HepG2 (cell line): ENCODE data around the gene ABHD2. TPM values are rescaled to one million over a fixed set of nuclear protein-coding genes. Genes with fewer than 3 reads are reported as not detected.

Source experiments
- ATF1 ChIP-seq: IDR thresholded peaks from 2 replicates; pipeline ENCODE4 v1.6.1; 2016; ENCODE audit warnings: mild to moderate bottlenecking, control low read depth
- BRD4 ChIP-seq: sonication (generic); formaldehyde crosslinking; IDR thresholded peaks from 2 replicates; pipeline ENCODE4 v1.4.0; 2020; ENCODE audit warnings: missing genetic modification reagents
- CBFB ChIP-seq: sonication (generic); formaldehyde crosslinking; IDR thresholded peaks from 2 replicates; pipeline ENCODE4 v1.4.0; 2020; ENCODE audit warnings: missing genetic modification reagents
- CBX2 ChIP-seq, 2 experiments: fragments of 200-600 bp in 1 of 2; sonication (generic); formaldehyde crosslinking in 1 of 2; IDR thresholded peaks; 2 replicates each; pipeline versions ENCODE4 v1.7.0 to v1.8.1; 2018 to 2022; ENCODE audit warnings: low read depth in 2 of 2, low read length in 1 of 2, mild to moderate bottlenecking in 1 of 2, missing genetic modification reagents in 1 of 2
- DMTF1 ChIP-seq: sonication (generic); formaldehyde crosslinking; IDR thresholded peaks from 2 replicates; pipeline ENCODE4 v1.4.0; 2020; ENCODE audit warnings: mild to moderate bottlenecking, missing genetic modification reagents
- GATA4 ChIP-seq: sonication (generic); IDR thresholded peaks from 2 replicates; pipeline ENCODE4 v1.6.1; 2016; ENCODE audit warnings: antibody characterized with exemption, low read depth, borderline replicate concordance
- MEF2D ChIP-seq: sonication (generic); formaldehyde crosslinking; IDR thresholded peaks from 2 replicates; pipeline ENCODE4 v1.5.1; 2020; ENCODE audit warnings: mild to moderate bottlenecking, missing genetic modification reagents
- NR2F1 ChIP-seq, 2 experiments: fragments of 450-650 bp in 1 of 2; formaldehyde crosslinking in 1 of 2; IDR thresholded peaks; 2 replicates each; pipeline versions ENCODE4 v1.5.0 to v1.6.1; 2016 to 2020; ENCODE audit warnings: mild to moderate bottlenecking in 1 of 2, missing compliant biosample characterization in 1 of 2, missing genetic modification reagents in 1 of 2, moderate library complexity in 1 of 2
- PAF1 ChIP-seq: IDR thresholded peaks from 2 replicates; pipeline ENCODE4 v1.6.1; 2016; ENCODE audit warnings: missing genetic modification reagents, missing compliant biosample characterization
- PAX8 ChIP-seq: sonication (generic); formaldehyde crosslinking; IDR thresholded peaks from 2 replicates; pipeline ENCODE4 v1.8.0; 2022; ENCODE audit warnings: mild to moderate bottlenecking, missing genetic modification reagents, borderline replicate concordance
- PCBP2 ChIP-seq: fragments of 200-400 bp; formaldehyde crosslinking; optimal IDR thresholded peaks from 2 replicates; pipeline ENCODE3; 2018; ENCODE audit warnings: low read length, low read depth; ENCODE audit not compliant: poor library complexity, severe bottlenecking
- RELA ChIP-seq: sonication (generic); formaldehyde crosslinking; IDR thresholded peaks from 2 replicates; pipeline ENCODE4 v1.4.0; 2020; ENCODE audit warnings: missing genetic modification reagents
- SMAD9 ChIP-seq: sonication (generic); formaldehyde crosslinking; IDR thresholded peaks from 2 replicates; pipeline ENCODE4 v1.5.1; 2020; ENCODE audit warnings: mild to moderate bottlenecking, missing genetic modification reagents
- TAF1 ChIP-seq: sonication (generic); formaldehyde crosslinking; IDR thresholded peaks from 2 replicates; pipeline ENCODE4 v1.4.0; 2020; ENCODE audit warnings: missing genetic modification reagents
- ZBTB3 ChIP-seq: sonication (generic); formaldehyde crosslinking; IDR thresholded peaks from 2 replicates; pipeline ENCODE4 v1.4.0; 2020; ENCODE audit warnings: low read depth, mild to moderate bottlenecking, moderate library complexity, missing genetic modification reagents, borderline replicate concordance
- ZFP1 ChIP-seq: IDR thresholded peaks from 2 replicates; pipeline ENCODE4 v1.6.1; 2016
- ZFP82 ChIP-seq: sonication (generic); formaldehyde crosslinking; IDR thresholded peaks from 2 replicates; pipeline ENCODE4 v1.5.1; 2020; ENCODE audit warnings: mild to moderate bottlenecking, missing genetic modification reagents, borderline replicate concordance
- ZIK1 ChIP-seq: sonication (generic); formaldehyde crosslinking; IDR thresholded peaks from 2 replicates; pipeline ENCODE4 v1.5.0; 2020; ENCODE audit warnings: mild to moderate bottlenecking, low read depth, missing genetic modification reagents, borderline replicate concordance
- ZNF24 ChIP-seq: fragments of 450-650 bp; IDR thresholded peaks from 2 replicates; pipeline ENCODE4 v1.6.1; 2017; ENCODE audit warnings: antibody characterized with exemption, mild to moderate bottlenecking
- ZNF556 ChIP-seq: sonication (generic); formaldehyde crosslinking; IDR thresholded peaks from 2 replicates; pipeline ENCODE4 v1.4.0; 2020; ENCODE audit warnings: mild to moderate bottlenecking, missing genetic modification reagents, borderline replicate concordance
- ZNF781 ChIP-seq: sonication (generic); formaldehyde crosslinking; IDR thresholded peaks from 2 replicates; pipeline ENCODE4 v1.5.1; 2020; ENCODE audit warnings: borderline replicate concordance, mild to moderate bottlenecking, missing genetic modification reagents; ENCODE audit errors: not compliant biosample characterization
- ZSCAN25 ChIP-seq: sonication (generic); formaldehyde crosslinking; IDR thresholded peaks from 2 replicates; pipeline ENCODE4 v1.8.0; 2022; ENCODE audit warnings: mild to moderate bottlenecking, missing genetic modification reagents
- polyA plus RNA-seq, 8 experiments: library from polyadenylated mRNA; depleted of rRNA in 3 of 8; stranded (reverse) in 7 of 8; unstranded in 1 of 8; fragments of >200 nt; fragmentation: Illumina TruSeq in 4 of 8; extraction: Trizol in 4 of 8; gene quantifications; 2 replicates each; pipeline versions ENCODE4 v1.2.1 to v1.2.3, GENCODE V29; 2011 to 2016; ENCODE audit warnings: low read depth in 4 of 8, missing spikeins in 1 of 8, mixed read lengths in 1 of 8; ENCODE audit not compliant: insufficient read depth in 1 of 8
- total RNA-seq, 5 experiments: library from RNA; depleted of rRNA; stranded (reverse); fragments of >200 nt; fragmentation: Illumina TruSeq; extraction: Trizol; gene quantifications; 2 replicates each; pipeline ENCODE4 v1.2.3, GENCODE V29; 2016; ENCODE audit warnings: low read depth in 1 of 5
- TF ChIP-seq, protein P1 (sequence below): IDR thresholded peaks from 2 replicates; pipeline ENCODE4 v1.6.1; 2016
- TF ChIP-seq, protein P2 (sequence below): sonication (generic); formaldehyde crosslinking; conservative IDR thresholded peaks from 2 replicates; pipeline ENCODE4 v1.4.0; 2020; ENCODE audit warnings: missing genetic modification reagents

The ABHD2 gene
- total and polyA plus RNA-seq, 2 of the 13 experiments (the other 11 are each of a cell fraction or from before 2014, with no cell fraction given), result 14.8 to 22.4 TPM

- TF ChIP-seq, protein P1, sequence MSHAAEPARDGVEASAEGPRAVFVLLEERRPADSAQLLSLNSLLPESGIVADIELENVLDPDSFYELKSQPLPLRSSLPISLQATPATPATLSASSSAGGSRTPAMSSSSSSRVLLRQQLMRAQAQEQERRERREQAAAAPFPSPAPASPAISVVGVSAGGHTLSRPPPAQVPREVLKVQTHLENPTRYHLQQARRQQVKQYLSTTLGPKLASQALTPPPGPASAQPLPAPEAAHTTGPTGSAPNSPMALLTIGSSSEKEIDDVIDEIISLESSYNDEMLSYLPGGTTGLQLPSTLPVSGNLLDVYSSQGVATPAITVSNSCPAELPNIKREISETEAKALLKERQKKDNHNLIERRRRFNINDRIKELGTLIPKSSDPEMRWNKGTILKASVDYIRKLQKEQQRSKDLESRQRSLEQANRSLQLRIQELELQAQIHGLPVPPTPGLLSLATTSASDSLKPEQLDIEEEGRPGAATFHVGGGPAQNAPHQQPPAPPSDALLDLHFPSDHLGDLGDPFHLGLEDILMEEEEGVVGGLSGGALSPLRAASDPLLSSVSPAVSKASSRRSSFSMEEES (CRISPR knock-in tag), result peak; percentile 37; the same call in 1 of the 2 replicates
- no peak; the same call in 1 of the 2 replicates for TF ChIP-seq ZSCAN25 (CRISPR knock-in tag)
- no peak for TF ChIP-seq ZBTB3
- peak; percentile 31 for TF ChIP-seq ZNF781 (CRISPR knock-in tag)
- no peak for TF ChIP-seq ZNF24
- no peak for TF ChIP-seq ZIK1 (CRISPR knock-in tag)
- TF ChIP-seq PAX8, result no peak
- no peak for TF ChIP-seq BRD4 (CRISPR knock-in tag)
- TF ChIP-seq ZNF556 (CRISPR knock-in tag), result 0 out of 2 replicates have a peak, but pooled peaks have one; percentile 23
- no peak for TF ChIP-seq RELA (CRISPR knock-in tag)
- no peak for TF ChIP-seq DMTF1 (CRISPR knock-in tag)
- TF ChIP-seq CBFB (CRISPR knock-in tag), result peak; percentile 96
- peak; percentile 54; the same call in 1 of the 2 replicates for TF ChIP-seq TAF1
- TF ChIP-seq CBX2 (IDR thresholded peaks at IDR 0.05; ENCODE audit: low read depth, low read length), result no peak
- TF ChIP-seq CBX2 (CRISPR knock-in tag; IDR thresholded peaks at IDR 0.05; ENCODE audit: low read depth), result no peak
- 0 out of 2 replicates have a peak, but pooled peaks have one; percentile 29 for TF ChIP-seq GATA4
- TF ChIP-seq ATF1 (CRISPR knock-in tag), result peak; percentile 86; the same call in 1 of the 2 replicates
- TF ChIP-seq SMAD9, result no peak
- TF ChIP-seq ZFP1 (CRISPR knock-in tag), result no peak
- no peak for TF ChIP-seq PAF1 (CRISPR knock-in tag)
- peak in 1 of 2 experiments; percentile 73; a peak in 2 of 4 replicates for TF ChIP-seq NR2F1 (CRISPR knock-in tag; IDR thresholded peaks at IDR 0.05)
- TF ChIP-seq PCBP2, result no peak
- TF ChIP-seq ZFP82 (CRISPR knock-in tag), result no peak
- peak; percentile 65; the same call in 1 of the 2 replicates for TF ChIP-seq MEF2D
- TF ChIP-seq, protein P2, sequence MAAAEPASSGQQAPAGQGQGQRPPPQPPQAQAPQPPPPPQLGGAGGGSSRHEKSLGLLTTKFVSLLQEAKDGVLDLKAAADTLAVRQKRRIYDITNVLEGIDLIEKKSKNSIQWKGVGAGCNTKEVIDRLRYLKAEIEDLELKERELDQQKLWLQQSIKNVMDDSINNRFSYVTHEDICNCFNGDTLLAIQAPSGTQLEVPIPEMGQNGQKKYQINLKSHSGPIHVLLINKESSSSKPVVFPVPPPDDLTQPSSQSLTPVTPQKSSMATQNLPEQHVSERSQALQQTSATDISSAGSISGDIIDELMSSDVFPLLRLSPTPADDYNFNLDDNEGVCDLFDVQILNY (CRISPR knock-in tag), result peak; percentile 45; the same call in 1 of the 2 replicates
These were observed at the start of gene ABHD2 (continued) for GRCh38 chr15:89087830-89088604.
